K562 (cell line): ENCODE data around the gene GAB2. TPM values are rescaled to one million over a fixed set of nuclear protein-coding genes. Genes with fewer than 3 reads are reported as not detected.
A peak's percentile ranks its signal among the peaks of the same experiment; 100 is the strongest.

Experiments
- ATAC-seq: fragments of 200-7000 bp; cut with Tn5 transposase; 3 replicates; pipeline ENCODE4 v1.9.1; 2020; ENCODE audit warnings: moderate library complexity
- BruUV-seq: library from RNA; stranded (reverse); fragments of 400-500 nt; replicated peaks from 2 replicates; lab custom pipeline; 2021; lab: Mats Ljungman, UMichigan
- CTCF ChIA-PET: fragments of 300-600 bp; formaldehyde crosslinking; extraction: SDS; loops from one replicate; lab custom pipeline; 2021; ENCODE audit warnings: low intra/inter-chr PET ratio; lab: Yijun Ruan, JAX
- POLR2A ChIA-PET: fragments of 300-600, 350-650 bp; sonication (Branson Sonifier 250); formaldehyde crosslinking; extraction: SDS; loops from one replicate; lab custom pipeline; 2021; ENCODE audit warnings: antibody characterized with exemption, inconsistent platforms; lab: Yijun Ruan, JAX
- DNase-seq, 4 experiments: peaks; one replicate each; pipeline versions ENCODE4 v3.0.0 to v3.0.0-alpha.2; 2011 to 2018; ENCODE audit warnings: low spot score in 3 of 4, mixed read lengths in 3 of 4; ENCODE audit errors: extremely low read depth in 1 of 4
- FAIRE-seq: peaks from 2 replicates; lab custom pipeline; 2011; peaks lifted over from hg19 to GRCh38; lab: Jason Lieb, UNC
- H2AFZ ChIP-seq: 2 replicates; pipeline ENCODE4 v1.6.0; 2011; ENCODE audit warnings: low read depth, low read length, control low read depth, inconsistent platforms
- H3K27ac ChIP-seq: fragments of 200-600 bp; 3 replicates; pipeline ENCODE4 v1.8.0; 2011; ENCODE audit warnings: low read depth, mild to moderate bottlenecking, control low read depth, inconsistent platforms, low read length, moderate library complexity, mixed read lengths; ENCODE audit errors: extremely low read depth
- H3K27me3 ChIP-seq, 2 experiments: fragments of 300-600 bp in 1 of 2; 2 replicates in 1 of 2; 3 replicates in 1 of 2; pipeline versions ENCODE4 v1.6.0 to v1.8.0; 2011; ENCODE audit warnings: inconsistent platforms in 2 of 2, low read length in 2 of 2, mild to moderate bottlenecking in 1 of 2, mixed read lengths in 1 of 2, moderate library complexity in 1 of 2; ENCODE audit not compliant: control insufficient read depth in 2 of 2, insufficient read depth in 2 of 2
- H3K36me3 ChIP-seq: fragments of 300-600 bp; 3 replicates; pipeline ENCODE4 v1.8.0; 2011; ENCODE audit warnings: mild to moderate bottlenecking, low read length, inconsistent platforms; ENCODE audit not compliant: control insufficient read depth, insufficient read depth
- H3K4me1 ChIP-seq, 2 experiments: fragments of 200-600 bp in 1 of 2; replicated peaks in 1 of 2; 2 replicates in 1 of 2; 3 replicates in 1 of 2; pipeline versions ENCODE4 v1.5.1 to v1.8.0; 2011; ENCODE audit warnings: inconsistent platforms in 2 of 2, low read length in 2 of 2, mild to moderate bottlenecking in 1 of 2, mixed read lengths in 1 of 2, moderate library complexity in 1 of 2; ENCODE audit not compliant: control insufficient read depth in 2 of 2, insufficient read depth in 2 of 2
- H3K4me2 ChIP-seq: 2 replicates; pipeline ENCODE4 v1.6.1; 2011; ENCODE audit warnings: low read length, control low read depth, inconsistent platforms, mixed read lengths; ENCODE audit not compliant: insufficient read depth
- H3K4me3 ChIP-seq: fragments of 200-600 bp; sonication (generic), shearing (Covaris generic); 2 replicates; pipeline ENCODE4 v1.5.1; 2016; ENCODE audit warnings: control low read depth, inconsistent platforms
- H3K79me2 ChIP-seq: fragments of 200-600 bp; 3 replicates; pipeline ENCODE4 v1.8.0; 2011; ENCODE audit warnings: low read length, inconsistent platforms; ENCODE audit not compliant: control insufficient read depth, insufficient read depth
- H3K9ac ChIP-seq, 2 experiments: 2 replicates each; pipeline versions ENCODE4 v1.6.0 to v1.6.1; 2011; ENCODE audit warnings: low read depth in 2 of 2, low read length in 2 of 2, control low read depth in 1 of 2, inconsistent platforms in 1 of 2, mild to moderate bottlenecking in 1 of 2, mixed read lengths in 1 of 2; ENCODE audit not compliant: insufficient read depth in 1 of 2
- H3K9me1 ChIP-seq: one replicate; pipeline ENCODE4 v1.6.0; 2011; ENCODE audit warnings: inconsistent platforms, mild to moderate bottlenecking, low read length, moderate library complexity; ENCODE audit not compliant: control insufficient read depth, insufficient read depth
- H3K9me3 ChIP-seq: replicated peaks from 2 replicates; pipeline ENCODE4 v1.5.1; 2011; ENCODE audit warnings: low read depth, low read length, inconsistent platforms; ENCODE audit not compliant: control insufficient read depth, insufficient read depth
- H4K20me1 ChIP-seq: replicated peaks from 2 replicates; pipeline ENCODE4 v1.6.1; 2011; ENCODE audit warnings: low read length, inconsistent platforms, mixed read lengths; ENCODE audit not compliant: control insufficient read depth, insufficient read depth
- C11orf30 ChIP-seq: fragments of 450-650 bp; IDR thresholded peaks from 2 replicates; pipeline ENCODE4 v1.6.1; 2016; ENCODE audit warnings: low read depth, mild to moderate bottlenecking
- ESRRA ChIP-seq: fragments of 450-650 bp; IDR thresholded peaks from 2 replicates; pipeline ENCODE4 v1.6.1; 2014; ENCODE audit warnings: low read depth, mild to moderate bottlenecking, moderate library complexity, borderline replicate concordance
- ETV1 ChIP-seq: fragments of 450-650 bp; conservative IDR thresholded peaks from 2 replicates; pipeline ENCODE4 v1.6.1; 2016; ENCODE audit warnings: missing genetic modification characterization, control low read depth, low read depth, missing compliant biosample characterization
- FOXA3 ChIP-seq, 2 experiments: fragments of 450-650 bp in 1 of 2; sonication (generic) in 1 of 2; formaldehyde crosslinking; IDR thresholded peaks in 1 of 2; conservative IDR thresholded peaks in 1 of 2; 2 replicates each; pipeline versions ENCODE4 v1.4.0 to v1.8.0; 2020 to 2022; ENCODE audit warnings: mild to moderate bottlenecking in 2 of 2, missing genetic modification reagents in 1 of 2
- NRF1 ChIP-seq, 2 experiments: fragments of 450-650 bp; IDR thresholded peaks in 1 of 2; conservative IDR thresholded peaks in 1 of 2; 2 replicates each; pipeline ENCODE4 v1.6.1; 2014; ENCODE audit warnings: mild to moderate bottlenecking in 2 of 2
- PRPF4 ChIP-seq: fragments of 200-400 bp; formaldehyde crosslinking; IDR thresholded peaks from one replicate; pipeline ENCODE4 v1.6.1; 2017; ENCODE audit warnings: low read length, low read depth, mild to moderate bottlenecking; ENCODE audit not compliant: insufficient read depth, poor library complexity, severe bottlenecking
- SAP30 ChIP-seq: fragments of 200-600 bp; sonication (generic); IDR thresholded peaks from 2 replicates; pipeline ENCODE4 v1.6.1; 2012; ENCODE audit warnings: borderline replicate concordance, low read depth, mild to moderate bottlenecking, moderate library complexity, low read length, control low read depth, inconsistent platforms; ENCODE audit not compliant: insufficient read depth, poor library complexity, severe bottlenecking
- TAF1 ChIP-seq: IDR thresholded peaks from 2 replicates; pipeline ENCODE4 v1.6.1; 2011; ENCODE audit warnings: mild to moderate bottlenecking, low read length, moderate library complexity; ENCODE audit not compliant: insufficient read depth, control insufficient read depth, severe bottlenecking; ENCODE audit errors: extremely low read depth
- TRIM28 ChIP-seq: fragments of 450-650 bp; IDR thresholded peaks from 2 replicates; pipeline ENCODE4 v1.6.1; 2017
- ZBTB26 ChIP-seq: fragments of 450-650 bp; formaldehyde crosslinking; IDR thresholded peaks from 2 replicates; pipeline ENCODE4 v1.4.0; 2022; ENCODE audit warnings: missing genetic modification characterization
- ZFP30 ChIP-seq: fragments of 250-450 bp; sonication (Bioruptor Pico); IDR thresholded peaks from 2 replicates; pipeline ENCODE4 v1.8.0; 2022; ENCODE audit warnings: moderate library complexity, mild to moderate bottlenecking, inconsistent platforms, borderline replicate concordance
- WGBS: fragments of 100-300 bp; shearing (Covaris generic); methylation state at CpG from one replicate; pipeline ENCODE4 v1.1.6; 2016; ENCODE audit warnings: low coverage, mixed read lengths; ENCODE audit not compliant: insufficient coverage; ENCODE audit errors: missing lambda C conversion rate; 5-methylcytosine and 5-hydroxymethylcytosine counted together
- in situ Hi-C: fragments of 300-500 bp; cut with MboI; formaldehyde crosslinking; loops from 4 replicates; pipeline ENCODE4 v1.15.0; 2018; ENCODE audit warnings: inconsistent platforms, mixed read lengths
- intact Hi-C: fragments of 100-400 bp; cut with micrococcal nuclease; formaldehyde crosslinking; loops from 2 replicates; pipeline ENCODE4 v1.14.2; 2022
- polyA plus RNA-seq, 8 experiments: library from polyadenylated mRNA; depleted of rRNA in 4 of 8; stranded (reverse) in 5 of 8; unstranded in 3 of 8; fragments of >200 nt; fragmentation: Nextera tagmentation in 2 of 8; fragmentation: Illumina TruSeq in 1 of 8; extraction: Ambion mirVana in 2 of 8; extraction: Trizol in 1 of 8; gene quantifications; 2 replicates each; pipeline versions ENCODE4 v1.2.1 to v1.2.3, GENCODE V29; 2011 to 2014; ENCODE audit warnings: inconsistent platforms in 1 of 8, missing spikeins in 1 of 8
- total RNA-seq, 7 experiments: library from RNA; depleted of rRNA in 6 of 7; stranded (reverse); fragments of >200 nt in 6 of 7; fragmentation: Illumina TruSeq in 2 of 7; extraction: Trizol in 2 of 7; gene quantifications; 2 replicates each; pipeline versions ENCODE4 v1.2.1 to v1.2.3, GENCODE V29; 2011 to 2021; ENCODE audit warnings: low replicate concordance in 1 of 7
- TF ChIP-seq, protein P1 (sequence below): fragments of 450-650 bp; IDR thresholded peaks from 2 replicates; pipeline ENCODE4 v1.6.1; 2016; ENCODE audit warnings: missing biosample characterization, missing genetic modification characterization
- TF ChIP-seq, protein P2 (sequence below): fragments of 200-800 bp; sonication (Bioruptor generic); IDR thresholded peaks from 2 replicates; pipeline ENCODE4 v1.6.1; 2016; ENCODE audit warnings: missing genetic modification characterization, missing compliant biosample characterization

GAB2 gene
- total and polyA plus RNA-seq, 9 of the 15 experiments (the other 6 are each of a cell fraction or from before 2014, with no cell fraction given) = 2.3 to 35.2 (median 16.1) TPM

DNA sequence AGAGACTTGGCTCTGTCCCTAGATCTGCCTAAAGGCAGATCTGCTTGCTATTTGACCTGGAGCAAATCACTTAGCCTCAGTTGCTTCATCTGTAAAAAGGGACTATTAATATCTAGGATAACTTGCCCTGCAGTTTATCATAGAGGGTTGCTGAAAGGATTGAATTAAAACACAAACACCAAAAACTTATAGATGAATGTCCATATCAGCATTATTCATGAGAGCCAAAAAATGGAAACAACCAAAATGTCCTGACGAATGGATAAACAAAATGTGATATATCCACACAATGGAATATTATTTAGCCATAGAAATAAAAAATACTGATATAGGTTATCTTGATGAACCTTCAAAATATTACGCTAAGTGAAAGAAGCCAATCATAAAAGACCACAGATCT, 161.7 kb downstream of the GAB2 start (continued):
- TF ChIP-seq, protein P1, sequence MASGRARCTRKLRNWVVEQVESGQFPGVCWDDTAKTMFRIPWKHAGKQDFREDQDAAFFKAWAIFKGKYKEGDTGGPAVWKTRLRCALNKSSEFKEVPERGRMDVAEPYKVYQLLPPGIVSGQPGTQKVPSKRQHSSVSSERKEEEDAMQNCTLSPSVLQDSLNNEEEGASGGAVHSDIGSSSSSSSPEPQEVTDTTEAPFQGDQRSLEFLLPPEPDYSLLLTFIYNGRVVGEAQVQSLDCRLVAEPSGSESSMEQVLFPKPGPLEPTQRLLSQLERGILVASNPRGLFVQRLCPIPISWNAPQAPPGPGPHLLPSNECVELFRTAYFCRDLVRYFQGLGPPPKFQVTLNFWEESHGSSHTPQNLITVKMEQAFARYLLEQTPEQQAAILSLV (tag) = no peak
- TF ChIP-seq TRIM28 (no peak), C11orf30 (peak; percentile 59; the same call in 1 of the 2 replicates), ESRRA (no peak), SAP30 (no peak)

DNA sequence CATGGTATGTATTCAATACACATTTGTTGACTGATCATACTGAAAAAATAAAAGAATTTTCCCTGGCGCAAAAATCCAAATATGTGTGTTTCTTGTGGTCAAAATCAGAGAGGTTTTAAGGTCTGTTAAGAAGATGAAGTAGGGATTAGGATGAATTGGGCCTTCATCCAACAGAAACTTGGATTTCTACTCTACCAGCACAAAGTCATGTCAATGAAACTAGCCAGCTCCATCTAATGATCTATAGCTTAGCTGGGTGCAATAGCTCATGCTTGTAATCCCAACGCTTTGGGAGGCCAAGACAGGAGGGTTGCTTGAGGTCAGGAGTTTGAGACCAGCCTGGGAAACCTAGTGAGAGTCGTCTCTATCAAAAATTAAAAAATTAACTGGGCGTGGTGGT, 163.4 kb downstream of the GAB2 start:
- 82% methylated on average over 4 of the region's 4 CpGs for WGBS
- CTCF ChIA-PET = no interaction called here
- in situ Hi-C loops = no loop called here
- TF ChIP-seq, protein P2, sequence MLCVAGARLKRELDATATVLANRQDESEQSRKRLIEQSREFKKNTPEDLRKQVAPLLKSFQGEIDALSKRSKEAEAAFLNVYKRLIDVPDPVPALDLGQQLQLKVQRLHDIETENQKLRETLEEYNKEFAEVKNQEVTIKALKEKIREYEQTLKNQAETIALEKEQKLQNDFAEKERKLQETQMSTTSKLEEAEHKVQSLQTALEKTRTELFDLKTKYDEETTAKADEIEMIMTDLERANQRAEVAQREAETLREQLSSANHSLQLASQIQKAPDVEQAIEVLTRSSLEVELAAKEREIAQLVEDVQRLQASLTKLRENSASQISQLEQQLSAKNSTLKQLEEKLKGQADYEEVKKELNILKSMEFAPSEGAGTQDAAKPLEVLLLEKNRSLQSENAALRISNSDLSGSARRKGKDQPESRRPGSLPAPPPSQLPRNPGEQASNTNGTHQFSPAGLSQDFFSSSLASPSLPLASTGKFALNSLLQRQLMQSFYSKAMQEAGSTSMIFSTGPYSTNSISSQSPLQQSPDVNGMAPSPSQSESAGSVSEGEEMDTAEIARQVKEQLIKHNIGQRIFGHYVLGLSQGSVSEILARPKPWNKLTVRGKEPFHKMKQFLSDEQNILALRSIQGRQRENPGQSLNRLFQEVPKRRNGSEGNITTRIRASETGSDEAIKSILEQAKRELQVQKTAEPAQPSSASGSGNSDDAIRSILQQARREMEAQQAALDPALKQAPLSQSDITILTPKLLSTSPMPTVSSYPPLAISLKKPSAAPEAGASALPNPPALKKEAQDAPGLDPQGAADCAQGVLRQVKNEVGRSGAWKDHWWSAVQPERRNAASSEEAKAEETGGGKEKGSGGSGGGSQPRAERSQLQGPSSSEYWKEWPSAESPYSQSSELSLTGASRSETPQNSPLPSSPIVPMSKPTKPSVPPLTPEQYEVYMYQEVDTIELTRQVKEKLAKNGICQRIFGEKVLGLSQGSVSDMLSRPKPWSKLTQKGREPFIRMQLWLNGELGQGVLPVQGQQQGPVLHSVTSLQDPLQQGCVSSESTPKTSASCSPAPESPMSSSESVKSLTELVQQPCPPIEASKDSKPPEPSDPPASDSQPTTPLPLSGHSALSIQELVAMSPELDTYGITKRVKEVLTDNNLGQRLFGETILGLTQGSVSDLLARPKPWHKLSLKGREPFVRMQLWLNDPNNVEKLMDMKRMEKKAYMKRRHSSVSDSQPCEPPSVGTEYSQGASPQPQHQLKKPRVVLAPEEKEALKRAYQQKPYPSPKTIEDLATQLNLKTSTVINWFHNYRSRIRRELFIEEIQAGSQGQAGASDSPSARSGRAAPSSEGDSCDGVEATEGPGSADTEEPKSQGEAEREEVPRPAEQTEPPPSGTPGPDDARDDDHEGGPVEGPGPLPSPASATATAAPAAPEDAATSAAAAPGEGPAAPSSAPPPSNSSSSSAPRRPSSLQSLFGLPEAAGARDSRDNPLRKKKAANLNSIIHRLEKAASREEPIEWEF (CRISPR knock-in tag) = no peak
- no peak for TF ChIP-seq ETV1 (tag)
- no peak for TF ChIP-seq NRF1 (conservative IDR thresholded peaks at IDR 0.05 in 1 of 2, IDR thresholded peaks at IDR 0.05 in 1 of 2)
- no peak for TF ChIP-seq PRPF4
- TF ChIP-seq ZFP30 (CRISPR knock-in tag) = no peak
- no peak for TF ChIP-seq ZBTB26 (CRISPR knock-in tag)
- no peak for TF ChIP-seq TAF1
- TF ChIP-seq FOXA3 (CRISPR knock-in tag; conservative IDR thresholded peaks at IDR 0.05 in 1 of 2, IDR thresholded peaks at IDR 0.05 in 1 of 2) = no peak

More for the DNA sequence above, 163.4 kb downstream of the GAB2 start:
- Histone ChIP-seq H3K9ac (no peak overlapping the region), H3K4me2 (no peak overlapping the region), H3K4me3 (no peak overlapping the region), H3K27me3 (no peaks in the 10 kb centered on the region), H3K36me3 (peaks cover 14% of the 10 kb centered on the region; the same call in 1 of the 3 replicates), H4K20me1 (no peaks in the 10 kb centered on the region), H3K4me1 (peaks cover 9 to 27% of the 10 kb centered on the region in 2 experiments), H3K9me1 (no peaks in the 10 kb centered on the region), H3K79me2 (peaks cover 18% of the 10 kb centered on the region; the same call in 2 of the 3 replicates), H3K27ac (no peak overlapping the region), H2AFZ (no peak overlapping the region), H3K9me3 (no peaks in the 10 kb centered on the region)
- no TSS peak for BruUV-seq
- DNase-seq = no peak
- no peak for ATAC-seq
- intact Hi-C loops = no loop called here
- POLR2A ChIA-PET = interaction anchor here (1.2 kb wide), 1 partner anchor 163 kb away, joined by 5 read pairs; the partner anchor contains the start of gene GAB2
- FAIRE-seq = no peak
